Endothelial cell of hepatic sinusoid (primary cell): ENCODE results near the gene HHIP.
"Not testable (repeated sequence)": the region's sequence is repeated elsewhere in the genome, so short reads cannot be mapped to it uniquely, and the experiment has no call there.

Experiments used
- in situ Hi-C: cut with HindIII; loops from 2 replicates; pipeline ENCODE4 v1.10.0; 2017; ENCODE audit warnings: low sequenced_read_pairs

The HHIP gene

DNA sequence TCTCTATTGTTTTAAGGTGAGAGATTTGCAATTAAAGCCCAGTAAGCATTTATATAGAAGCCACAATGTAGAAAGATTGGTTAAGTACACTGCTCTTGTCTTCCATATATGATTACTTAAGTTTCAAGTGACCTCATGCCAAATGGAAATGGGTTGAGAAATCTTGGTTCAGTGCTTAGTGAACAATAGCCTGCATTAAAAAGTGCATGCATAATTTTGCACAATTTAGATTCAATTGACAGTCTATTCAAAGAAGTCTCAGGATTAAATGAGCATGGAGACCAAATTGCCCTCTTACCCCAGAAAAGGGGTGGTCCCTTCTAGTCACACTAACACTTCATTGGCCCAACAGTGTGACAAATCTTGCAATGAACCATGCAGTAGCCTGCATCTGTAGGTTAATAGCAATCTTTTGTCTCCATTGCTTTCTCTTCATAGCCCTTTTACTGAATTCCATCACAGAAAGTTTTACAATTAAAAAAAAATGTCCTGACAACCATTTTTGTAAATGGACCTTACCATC is 93.6 kb downstream of the HHIP start:
- in situ Hi-C loops, result no loop called here

DNA sequence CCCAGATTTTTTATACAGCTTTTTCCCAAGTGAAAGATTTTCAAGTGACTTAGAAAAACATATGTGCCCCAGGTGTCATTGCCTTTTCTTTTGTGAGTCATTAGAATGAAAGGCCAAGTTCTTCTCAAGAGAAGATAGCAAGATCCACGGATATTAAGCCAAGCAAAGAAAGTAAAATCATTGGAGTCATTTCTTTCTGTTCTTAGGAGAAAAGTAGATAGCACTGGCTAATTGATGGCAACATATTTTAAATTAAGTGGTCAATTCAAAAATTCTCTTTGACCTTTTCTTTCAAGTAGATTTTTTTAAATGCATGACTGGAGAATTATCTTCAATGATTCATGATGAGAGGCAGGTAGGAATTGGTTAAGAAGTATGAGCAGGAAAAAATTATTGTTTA is 94.4 kb downstream of the HHIP start:
- in situ Hi-C loops, result no loop called here

DNA sequence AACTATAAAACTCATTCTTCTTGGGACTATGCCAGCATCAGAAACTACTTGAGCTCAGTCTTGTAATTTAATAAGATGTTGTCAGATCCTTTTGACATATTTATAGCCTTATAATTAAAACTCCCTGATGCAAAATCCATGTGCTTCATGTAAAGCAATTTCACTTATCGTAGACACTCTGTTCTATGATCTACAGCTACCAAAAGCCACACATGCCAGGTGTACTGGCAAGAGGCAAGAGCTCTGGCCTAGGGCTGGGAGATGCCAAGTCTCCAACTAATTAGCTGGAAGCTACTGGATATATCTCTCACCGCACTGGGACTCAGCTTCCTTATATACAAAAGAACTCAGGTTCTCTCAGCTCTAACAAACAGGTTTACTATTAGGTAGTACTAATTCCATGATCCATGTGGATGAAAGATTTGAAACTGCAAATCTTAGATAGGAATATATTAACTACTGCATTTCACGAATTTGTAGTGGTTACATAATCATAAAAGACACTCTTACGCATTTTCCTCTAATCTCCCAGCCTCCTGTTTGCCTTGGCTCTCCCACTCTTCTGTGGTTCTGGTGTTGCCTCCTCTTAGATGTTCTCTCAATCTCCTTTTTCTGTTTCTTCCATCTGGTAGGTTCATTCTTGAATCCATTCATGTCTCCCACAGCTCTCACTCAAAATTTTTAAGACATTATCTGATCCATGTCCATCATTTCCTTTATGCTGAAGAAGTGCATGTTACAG is 103.0 kb downstream of the HHIP start:
- in situ Hi-C loops, result no loop called here

DNA sequence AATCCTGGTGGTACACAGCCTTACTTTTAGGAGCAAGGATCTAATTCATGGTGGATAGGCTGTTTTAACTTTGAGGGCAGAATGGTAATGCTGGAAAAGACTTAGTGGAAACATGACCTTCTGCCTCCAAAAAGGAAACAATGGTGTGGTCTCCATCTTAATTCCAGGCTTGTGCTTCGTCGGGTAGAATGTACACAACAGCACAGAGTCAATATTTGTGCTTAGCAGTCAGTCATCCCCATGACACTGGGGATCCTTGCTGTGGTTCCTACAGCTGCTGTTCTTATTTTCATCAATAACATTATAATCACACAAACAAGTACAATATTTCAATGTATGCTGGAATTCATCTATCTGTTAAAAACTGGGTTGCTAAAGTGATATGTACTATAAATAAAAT is 104.4 kb downstream of the HHIP start:
- in situ Hi-C loops, result no loop called here

DNA sequence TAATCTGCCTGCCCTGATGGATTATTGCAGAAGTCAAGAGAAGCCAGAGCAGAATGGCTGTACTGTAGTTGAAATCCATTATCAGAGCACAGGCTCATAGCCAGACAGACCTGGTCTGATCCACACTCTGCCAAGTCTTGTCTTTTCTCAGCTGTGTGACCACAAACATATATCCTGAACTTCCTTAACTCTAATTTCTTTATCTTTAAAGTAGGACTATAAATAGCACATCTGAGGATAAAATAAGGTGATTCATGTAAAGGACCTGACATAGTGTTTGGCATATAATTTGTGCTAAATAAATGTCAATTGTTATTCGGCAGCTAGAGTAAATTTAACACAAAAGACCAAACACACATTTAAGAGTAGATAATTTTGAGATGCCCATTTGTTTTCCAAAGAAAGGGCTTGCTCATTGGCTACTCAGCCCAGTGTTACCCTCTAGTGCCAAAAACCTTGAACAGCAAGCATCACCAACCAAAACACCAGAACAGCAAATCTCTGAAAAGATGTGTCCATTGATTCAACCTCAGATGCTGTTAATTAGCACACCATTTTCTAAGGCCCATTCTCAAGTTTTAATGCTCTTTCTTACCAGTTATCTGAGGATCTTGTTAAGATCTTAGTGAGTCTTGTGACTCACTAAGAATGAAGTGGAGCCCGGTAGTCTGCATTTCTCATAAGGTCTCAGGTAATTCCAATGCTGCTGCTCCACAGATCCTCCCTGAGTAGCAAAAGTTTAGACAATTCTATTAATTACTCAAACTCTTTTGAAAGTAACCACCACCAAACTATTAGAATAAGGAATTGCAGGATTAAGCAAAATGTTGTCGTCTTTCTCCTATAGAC is 108.8 kb downstream of the HHIP start:
- in situ Hi-C loops, result loop anchor here (5.0 kb wide), 1 partner anchor 42 kb away; no protein-coding TSS in a partner anchor

DNA sequence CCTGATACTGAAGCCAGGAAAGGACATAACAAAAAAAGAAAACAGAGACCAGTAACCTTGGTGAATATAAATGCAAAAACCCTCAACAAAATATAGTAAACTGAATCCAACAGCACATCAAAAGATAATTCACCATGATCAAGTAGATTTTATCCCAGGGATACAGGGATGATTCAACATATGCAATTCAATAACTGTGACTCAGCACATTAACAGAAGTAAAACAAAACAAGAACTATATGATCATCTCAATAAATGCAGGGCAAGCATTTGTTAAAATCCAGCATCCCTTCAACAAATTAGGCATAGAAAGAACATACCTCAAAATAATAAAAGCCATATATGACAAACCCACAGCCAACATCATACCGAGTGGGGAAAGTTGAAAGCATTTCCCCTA is 112.0 kb downstream of the HHIP start:
- in situ Hi-C loops, result loop anchor here (5.0 kb wide), 1 partner anchor 46 kb away; no protein-coding TSS in a partner anchor

DNA sequence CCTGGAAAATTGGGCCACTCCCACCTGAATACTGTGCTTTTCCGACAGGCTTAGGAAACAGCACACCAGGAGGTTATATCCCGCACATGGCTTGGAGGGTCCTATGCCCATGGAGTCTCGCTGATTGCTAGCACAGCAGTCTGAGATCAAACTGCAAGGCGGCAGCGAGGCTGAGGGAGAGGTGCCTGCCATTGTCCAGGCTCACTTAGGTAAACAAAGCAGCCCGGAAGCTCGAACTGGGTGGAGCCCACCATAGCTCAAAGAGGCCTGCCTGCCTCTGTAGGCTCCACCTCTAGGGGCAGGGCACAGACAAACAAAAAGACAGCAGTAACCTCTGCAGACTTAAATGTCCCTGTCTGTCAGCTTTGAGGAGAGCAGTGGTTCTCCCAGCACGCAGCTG is 122.9 kb downstream of the HHIP start:
- in situ Hi-C loops, result not testable (repeated sequence)

DNA sequence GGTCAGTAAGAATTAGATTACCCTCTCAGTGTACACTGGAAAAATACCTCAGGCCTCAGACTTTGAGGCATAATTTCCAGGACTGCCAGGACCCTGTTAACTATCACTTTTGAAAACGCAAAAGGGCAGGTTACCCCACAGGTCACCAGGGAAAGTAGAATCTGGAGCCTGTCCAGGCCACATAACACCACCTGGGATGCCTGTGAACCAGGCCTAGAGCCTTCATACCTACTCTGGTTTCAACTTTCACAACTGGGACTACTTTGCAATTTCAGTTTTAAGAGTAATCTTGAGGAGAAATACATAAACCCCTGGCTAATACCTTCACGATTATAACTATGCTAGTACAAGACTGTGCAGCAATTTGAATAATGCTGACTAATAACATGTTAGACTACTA is 132.4 kb downstream of the HHIP start:
- in situ Hi-C loops, result no loop called here

DNA sequence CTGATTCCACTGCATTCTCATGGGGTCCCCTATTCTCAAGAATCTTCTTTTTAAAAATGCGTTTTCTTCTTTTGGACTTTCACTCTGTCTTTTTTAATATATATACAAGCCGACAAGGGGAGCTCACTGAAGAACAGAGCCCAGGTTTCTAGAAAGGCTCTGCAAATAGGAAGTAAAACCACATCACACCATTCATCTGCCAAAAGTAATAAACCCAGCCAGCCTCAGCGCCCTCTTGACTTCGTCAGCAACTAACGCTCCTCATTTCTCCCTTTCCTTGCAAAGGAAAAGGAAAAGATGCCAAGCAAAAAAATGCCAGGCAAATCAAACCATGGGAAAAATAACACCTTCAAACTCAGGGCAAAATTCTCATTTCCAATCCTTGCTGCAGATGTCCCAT is 136.4 kb downstream of the HHIP start:
- in situ Hi-C loops, result no loop called here

DNA sequence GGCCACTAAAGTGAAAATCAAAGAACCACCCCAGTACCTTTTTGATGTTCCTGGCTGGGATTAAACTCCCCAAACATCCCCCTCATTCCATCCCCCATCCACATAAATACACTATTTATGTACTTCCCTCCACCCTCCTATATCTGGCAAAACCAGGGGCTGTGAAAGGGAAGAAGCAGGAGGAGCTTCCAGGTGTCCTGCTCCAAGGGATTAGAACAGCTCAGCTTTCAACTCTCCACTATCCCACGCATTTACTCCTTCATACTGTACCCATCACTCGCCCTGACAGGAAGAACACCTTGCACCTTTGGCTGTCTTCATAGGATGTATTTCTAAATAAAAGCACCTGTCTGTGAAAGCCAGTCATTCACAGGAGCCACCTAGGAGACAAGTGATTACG is 140.0 kb downstream of the HHIP start:
- in situ Hi-C loops, result no loop called here

DNA sequence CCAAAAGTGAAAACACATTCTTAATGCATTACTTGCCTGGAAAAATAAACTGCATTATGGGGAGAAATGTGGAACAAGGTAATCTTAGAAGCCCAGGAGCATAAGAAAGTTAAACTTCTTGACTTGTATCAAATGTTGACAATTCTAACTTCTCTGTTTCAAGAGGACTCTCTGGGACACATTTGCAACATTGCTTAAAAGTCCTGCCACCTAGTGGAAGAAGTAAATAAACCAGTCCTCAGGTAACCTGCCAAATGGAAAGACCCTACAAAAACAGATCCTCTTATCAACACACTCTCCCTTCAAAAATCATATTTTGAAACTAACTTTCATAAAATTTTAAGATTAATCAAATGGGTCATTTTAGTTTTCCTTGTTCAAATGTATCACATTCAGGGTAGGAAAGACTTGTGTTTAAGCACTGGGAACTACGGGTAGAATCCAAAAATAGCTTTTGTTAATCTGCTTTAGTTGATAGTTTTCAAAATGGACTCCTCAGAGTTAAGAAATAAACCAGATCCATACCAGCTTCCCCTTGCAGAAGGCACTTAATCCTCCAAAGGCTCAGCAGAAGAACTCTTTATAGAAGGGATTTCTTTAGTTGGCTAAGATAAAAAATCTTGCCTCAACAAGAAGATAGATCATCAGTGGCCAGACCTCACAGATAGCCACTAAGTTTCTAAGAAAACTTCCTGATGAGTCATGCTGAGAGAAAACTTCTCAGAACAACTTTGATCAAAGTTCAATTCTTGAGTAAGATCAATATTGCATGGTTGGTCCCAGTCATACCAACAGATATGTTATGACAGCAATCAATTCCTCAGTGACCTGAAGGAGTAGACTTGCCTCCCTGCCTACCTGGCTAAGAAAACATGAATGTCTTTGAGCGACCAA is 141.7 kb downstream of the HHIP start:
- in situ Hi-C loops, result no loop called here

DNA sequence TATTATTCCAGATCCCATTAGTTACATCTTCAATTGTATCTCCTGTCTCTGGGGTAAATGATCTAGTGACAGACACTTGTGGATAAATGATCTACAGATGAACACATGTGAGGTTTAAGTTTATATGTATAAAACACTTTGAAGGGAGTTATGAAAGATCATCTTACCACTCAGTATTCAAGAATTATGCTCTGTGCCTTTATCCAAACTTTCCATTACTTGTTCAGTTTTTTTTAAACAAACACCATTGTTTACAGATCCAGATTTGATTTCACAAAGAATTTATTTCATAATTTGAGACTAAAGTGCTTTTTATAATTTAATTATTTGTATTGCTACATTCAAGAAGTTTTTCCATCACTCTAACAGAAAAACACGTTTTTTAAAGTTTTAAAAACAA is 142.5 kb downstream of the HHIP start:
- in situ Hi-C loops, result no loop called here

DNA sequence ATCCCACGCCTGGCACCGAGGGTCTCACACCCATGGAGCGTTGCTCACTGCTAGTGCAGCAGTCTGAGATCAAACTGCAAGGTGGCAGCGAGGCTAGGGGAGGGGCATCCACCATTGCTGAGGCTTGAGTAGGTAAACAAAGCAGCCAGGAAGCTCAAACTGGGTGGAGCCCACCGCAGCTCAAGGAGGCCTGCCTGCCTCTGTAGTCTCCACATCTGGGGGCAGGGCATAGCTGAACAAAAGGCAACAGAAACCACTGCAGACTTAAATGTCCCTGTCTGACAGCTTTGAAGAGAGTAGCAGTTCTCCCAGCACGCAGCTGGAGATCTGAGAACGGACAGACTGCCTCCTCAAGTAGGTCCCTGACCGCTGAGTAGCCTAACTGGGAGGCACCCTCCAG is 146.0 kb downstream of the HHIP start:
- in situ Hi-C loops, result not testable (repeated sequence)
